ENCODE data around the gene HRC. TPM values are rescaled to one million over a fixed set of nuclear protein-coding genes. Genes with fewer than 3 reads are reported as not detected.

The HRC gene
- total and polyA plus RNA-seq, 11 donors: 267 to 1,953 (median 867) TPM

- peaks cover 0 to 41% (median 26%) of the 10 kb centered on the region in 12 donors for H3K4me1 ChIP-seq
- peak in 2 of 4 donors; percentile 1 for ATAC-seq
- peak overlapping the region in 10 of 12 donors; percentile 5 to 100 (median 88) for H3K27ac ChIP-seq
- TF ChIP-seq, protein P1, sequence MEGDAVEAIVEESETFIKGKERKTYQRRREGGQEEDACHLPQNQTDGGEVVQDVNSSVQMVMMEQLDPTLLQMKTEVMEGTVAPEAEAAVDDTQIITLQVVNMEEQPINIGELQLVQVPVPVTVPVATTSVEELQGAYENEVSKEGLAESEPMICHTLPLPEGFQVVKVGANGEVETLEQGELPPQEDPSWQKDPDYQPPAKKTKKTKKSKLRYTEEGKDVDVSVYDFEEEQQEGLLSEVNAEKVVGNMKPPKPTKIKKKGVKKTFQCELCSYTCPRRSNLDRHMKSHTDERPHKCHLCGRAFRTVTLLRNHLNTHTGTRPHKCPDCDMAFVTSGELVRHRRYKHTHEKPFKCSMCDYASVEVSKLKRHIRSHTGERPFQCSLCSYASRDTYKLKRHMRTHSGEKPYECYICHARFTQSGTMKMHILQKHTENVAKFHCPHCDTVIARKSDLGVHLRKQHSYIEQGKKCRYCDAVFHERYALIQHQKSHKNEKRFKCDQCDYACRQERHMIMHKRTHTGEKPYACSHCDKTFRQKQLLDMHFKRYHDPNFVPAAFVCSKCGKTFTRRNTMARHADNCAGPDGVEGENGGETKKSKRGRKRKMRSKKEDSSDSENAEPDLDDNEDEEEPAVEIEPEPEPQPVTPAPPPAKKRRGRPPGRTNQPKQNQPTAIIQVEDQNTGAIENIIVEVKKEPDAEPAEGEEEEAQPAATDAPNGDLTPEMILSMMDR (IDR thresholded peaks at IDR 0.05): no peak
- no peak for TF ChIP-seq POLR2A (IDR thresholded peaks at IDR 0.05)
- H3K27me3 ChIP-seq: peaks cover 0 to 21% (median 0%) of the 10 kb centered on the region in 9 donors
- H3K9me3 ChIP-seq: no peaks in the 10 kb centered on the region
- WGBS, 4 donors: 10 to 12% (median 11%) methylated on average over 37 to 45 of the region's 45 CpGs
- no peaks in the 10 kb centered on the region for H3K36me3 ChIP-seq
- intact Hi-C loops (cut with DNase I): loop anchor here in 3 of 10 donors (2.0 to 10.0 kb wide), 3 partner anchors 33 to 277 kb away; partner anchors contain the start of genes C19orf73 (in 2 of the 3), PPFIA3 (in 2 of the 3) and PPP1R15A (in 1 of the 3)
- peak; percentile 55 to 78 (median 67) for DNase-seq
- peak overlapping the region in 11 of 12 donors; percentile 41 to 92 (median 72) for H3K4me3 ChIP-seq
Measured at GRCh38 chr19:49151267-49152118, 3.7 kb downstream of the HRC start.

GRCh38 chr19:49150944-49151243 is 4.3 kb downstream of the HRC start:
- peak overlapping the region; percentile 50 to 92 (median 74) for H3K4me3 ChIP-seq
- no peak for TF ChIP-seq POLR2A (IDR thresholded peaks at IDR 0.05)
- TF ChIP-seq, protein P1 (IDR thresholded peaks at IDR 0.05): no peak
- H3K27me3 ChIP-seq: peaks cover 0 to 21% (median 0%) of the 10 kb centered on the region in 9 donors
- no peaks in the 10 kb centered on the region for H3K9me3 ChIP-seq
- intact Hi-C loops (cut with DNase I): loop anchor here in 3 of 10 donors (2.0 to 10.0 kb wide), 3 partner anchors 32 to 276 kb away; partner anchors contain the start of genes C19orf73 (in 2 of the 3), PPFIA3 (in 2 of the 3) and PPP1R15A (in 1 of the 3)
- H3K27ac ChIP-seq: peak overlapping the region in 11 of 12 donors; percentile 70 to 100 (median 87)
- no peak for ATAC-seq
- DNase-seq: peak in 1 of 5 donors; percentile 20
- peaks cover 0 to 47% (median 32%) of the 10 kb centered on the region in 12 donors for H3K4me1 ChIP-seq
- H3K36me3 ChIP-seq: no peaks in the 10 kb centered on the region
- WGBS, 4 donors: 9 to 13% (median 10%) methylated on average over 15 to 16 of the region's 16 CpGs

DNA sequence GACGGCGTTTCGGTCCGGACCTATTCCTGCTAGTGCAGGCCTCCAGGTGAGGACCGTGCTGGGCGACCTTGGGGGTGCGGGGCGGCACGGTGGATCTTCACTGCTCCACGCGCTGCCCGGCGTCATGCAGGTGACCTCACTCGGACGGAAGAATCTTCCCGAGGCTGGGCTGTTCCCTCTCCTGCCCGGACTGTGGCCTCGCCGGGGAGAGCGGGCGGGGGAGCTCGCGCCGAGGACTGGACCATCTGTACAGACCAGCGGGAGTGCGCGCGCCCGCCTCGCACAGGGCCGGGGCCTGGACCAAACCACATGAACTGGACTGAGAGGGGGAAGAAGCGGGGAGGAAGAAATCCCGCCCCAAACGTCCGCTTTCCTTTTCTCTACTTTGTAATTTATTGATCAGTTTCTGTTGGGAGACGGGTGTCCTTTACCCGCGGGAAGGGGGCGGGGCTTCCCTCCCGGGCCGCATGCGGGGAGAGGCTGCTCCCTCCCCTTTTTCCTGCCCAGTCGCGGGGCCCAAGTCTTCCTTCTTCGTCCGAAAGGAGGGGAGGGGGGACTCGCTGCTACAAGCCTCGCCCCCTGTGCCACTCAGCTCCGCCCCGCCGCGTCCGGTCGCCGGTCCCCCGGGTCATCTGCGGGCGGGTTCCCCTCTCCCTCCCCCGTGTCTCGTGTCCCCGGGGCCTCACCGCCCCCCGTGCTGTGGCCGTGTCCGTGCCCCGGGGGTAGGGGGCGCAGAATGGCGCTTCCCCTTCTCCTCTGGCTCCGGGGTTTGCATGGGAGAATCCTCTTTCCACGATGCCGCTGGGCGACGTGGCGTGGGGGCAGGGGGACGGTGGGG is 4.9 kb downstream of the HRC start:
- TF ChIP-seq, protein P1 (IDR thresholded peaks at IDR 0.05): no peak
- peak in 1 of 2 donors; percentile 22 for TF ChIP-seq POLR2A (IDR thresholded peaks at IDR 0.05)
- Histone ChIP-seq H3K4me1 (peaks cover 0 to 52% (median 38%) of the 10 kb centered on the region in 12 donors), H3K9me3 (no peaks in the 10 kb centered on the region), H3K27ac (peak overlapping the region; percentile 70 to 100 (median 86)), H3K4me3 (peak overlapping the region; percentile 50 to 92 (median 74)), H3K36me3 (no peaks in the 10 kb centered on the region), H3K27me3 (peaks cover 0 to 21% (median 0%) of the 10 kb centered on the region in 9 donors)
- ATAC-seq: peak; percentile 59 to 72 (median 70)
- intact Hi-C loops (cut with DNase I): loop anchor here in 3 of 10 donors (2.0 to 10.0 kb wide), 3 partner anchors 32 to 276 kb away; partner anchors contain the start of genes C19orf73 (in 2 of the 3), PPFIA3 (in 2 of the 3) and PPP1R15A (in 1 of the 3)
- WGBS, 4 donors: 0 to 1% (median 1%) methylated on average over 25 to 75 of the region's 75 CpGs
- peak; percentile 88 to 90 (median 89) for DNase-seq
